Large intestine (tissue), 3 donors: ENCODE data around the gene IZUMO1. TPM values are rescaled to one million over a fixed set of nuclear protein-coding genes. Genes with fewer than 3 reads are reported as not detected.
"Not testable (repeated sequence)": the region's sequence is repeated elsewhere in the genome, so short reads cannot be mapped to it uniquely, and the experiment has no call there.

ENCODE experiments used
- DNase-seq, 2 donors: peaks; one replicate each; pipeline versions ENCODE4 v3.0.0 to v3.0.0-alpha.2; 2013
- H3K27ac ChIP-seq: one replicate; pipeline ENCODE4 v1.5.1; 2013; ENCODE audit warnings: low read length
- H3K27me3 ChIP-seq: 2 replicates; pipeline ENCODE4 v1.6.1; 2013; ENCODE audit warnings: low read length; ENCODE audit not compliant: control insufficient read depth, insufficient read depth
- H3K36me3 ChIP-seq: 2 replicates; pipeline ENCODE4 v1.6.1; 2013; ENCODE audit warnings: low read length; ENCODE audit not compliant: control insufficient read depth, insufficient read depth
- H3K4me1 ChIP-seq: one replicate; pipeline ENCODE4 v1.6.1; 2013; ENCODE audit warnings: low read length; ENCODE audit not compliant: control insufficient read depth, insufficient read depth
- H3K4me3 ChIP-seq: one replicate; pipeline ENCODE4 v1.5.1; 2013; ENCODE audit warnings: low read length
- H3K9me3 ChIP-seq: one replicate; pipeline ENCODE4 v1.6.1; 2013; ENCODE audit warnings: mild to moderate bottlenecking, low read depth, low read length, moderate library complexity; ENCODE audit not compliant: control insufficient read depth
- WGBS: methylation state at CpG from one replicate; pipeline ENCODE4 v1.1.5; 2013; ENCODE audit warnings: low lambda C conversion rate; ENCODE audit not compliant: insufficient coverage; 5-methylcytosine and 5-hydroxymethylcytosine counted together
- polyA plus RNA-seq: library from polyadenylated mRNA; unstranded; fragments of 120-200 nt; gene quantifications from one replicate; pipeline ENCODE4 v1.2.1, GENCODE V29; 2013

The IZUMO1 gene
- polyA plus RNA-seq, 1 donor = 0.40 TPM

DNA sequence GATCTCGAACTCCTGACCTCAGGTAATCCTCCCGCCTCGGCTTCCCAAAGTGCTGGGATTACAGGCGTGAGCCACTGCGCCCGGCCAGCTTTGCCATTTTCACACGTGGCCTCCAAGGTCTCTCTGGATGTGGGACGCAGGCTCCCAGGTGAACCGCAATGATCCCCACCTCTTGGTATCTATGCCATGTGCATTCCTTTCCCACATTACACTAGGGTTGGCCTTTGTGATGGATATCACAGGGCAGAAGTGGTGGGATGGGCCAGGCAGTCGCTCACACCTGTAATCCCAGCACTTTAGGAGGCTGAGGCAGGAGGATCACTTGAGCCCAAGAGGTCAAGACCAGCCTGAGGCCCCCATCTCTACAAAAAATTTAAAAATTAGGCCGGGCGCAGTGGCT lies 31.0 kb upstream of the IZUMO1 start:
- H3K36me3 ChIP-seq = no peaks in the 10 kb centered on the region
- H3K27ac ChIP-seq = no peak overlapping the region
- H3K27me3 ChIP-seq = no peaks in the 10 kb centered on the region
- no peak overlapping the region for H3K4me3 ChIP-seq
- H3K4me1 ChIP-seq = peaks cover 16% of the 10 kb centered on the region
- WGBS = no CpG with 5 or more reads among the region's 12 CpGs
- H3K9me3 ChIP-seq = no peaks in the 10 kb centered on the region
- no peak for DNase-seq

DNA sequence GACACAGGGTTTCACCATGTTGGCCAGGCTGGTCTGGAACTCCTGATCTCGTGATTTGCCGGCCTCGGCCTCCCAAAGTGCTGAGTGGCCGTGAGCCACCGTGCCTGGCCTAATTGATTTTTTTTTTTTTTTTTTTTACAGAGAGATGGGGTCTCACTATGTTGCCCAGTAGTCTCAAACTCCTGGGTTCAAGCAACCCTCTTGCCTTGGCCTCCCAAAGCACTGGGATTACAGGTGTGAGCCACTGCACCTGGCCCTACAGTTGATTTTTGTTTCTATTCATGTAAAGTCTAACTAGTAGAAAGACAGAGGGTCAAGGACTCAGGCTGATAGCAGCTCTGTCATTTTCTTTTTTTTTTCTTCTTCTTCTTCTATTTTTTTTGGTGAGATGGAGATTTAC lies 30.4 kb upstream of the IZUMO1 start:
- Histone ChIP-seq H3K27ac (no peak overlapping the region), H3K36me3 (no peaks in the 10 kb centered on the region), H3K4me3 (no peak overlapping the region), H3K9me3 (no peaks in the 10 kb centered on the region), H3K4me1 (peaks cover 16% of the 10 kb centered on the region), H3K27me3 (no peaks in the 10 kb centered on the region)
- no CpG with 5 or more reads among the region's 5 CpGs for WGBS
- no peak for DNase-seq

DNA sequence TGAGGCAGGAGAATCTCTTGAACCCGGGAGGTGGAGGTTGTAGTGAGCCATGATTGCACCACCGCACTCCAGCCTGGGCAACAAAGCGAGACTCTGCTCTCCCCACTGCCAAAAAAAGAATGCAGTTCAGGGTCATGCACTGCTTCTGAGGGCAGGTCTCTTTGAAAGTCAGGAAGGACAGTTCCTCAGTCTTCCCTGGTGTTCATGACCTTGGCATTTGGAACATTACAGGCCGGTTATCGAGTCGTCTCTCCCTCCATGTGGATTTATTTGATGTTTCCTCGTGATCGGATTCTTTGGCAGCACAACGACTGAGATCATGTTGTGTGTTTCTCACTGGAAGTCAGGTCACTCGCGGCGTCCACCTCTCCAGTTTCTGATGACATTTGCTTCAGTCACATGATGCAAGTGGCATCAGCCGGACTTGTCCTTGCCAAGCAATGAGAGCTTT lies 25.8 kb upstream of the IZUMO1 start:
- WGBS = no CpG with 5 or more reads among the region's 13 CpGs
- Histone ChIP-seq H3K9me3 (no peaks in the 10 kb centered on the region), H3K36me3 (no peaks in the 10 kb centered on the region), H3K4me3 (no peak overlapping the region), H3K27ac (no peak overlapping the region), H3K4me1 (peaks cover 3% of the 10 kb centered on the region), H3K27me3 (no peaks in the 10 kb centered on the region)
- DNase-seq = no peak

- Histone ChIP-seq H3K27ac (no peak overlapping the region), H3K27me3 (no peaks in the 10 kb centered on the region), H3K4me3 (no peak overlapping the region), H3K36me3 (no peaks in the 10 kb centered on the region), H3K4me1 (no peaks in the 10 kb centered on the region), H3K9me3 (no peaks in the 10 kb centered on the region)
- DNase-seq = no peak
- 50% methylated on average over 2 of the region's 20 CpGs for WGBS
Measured at GRCh38 chr19:48770734-48771472, 24.2 kb upstream of the IZUMO1 start.

DNA sequence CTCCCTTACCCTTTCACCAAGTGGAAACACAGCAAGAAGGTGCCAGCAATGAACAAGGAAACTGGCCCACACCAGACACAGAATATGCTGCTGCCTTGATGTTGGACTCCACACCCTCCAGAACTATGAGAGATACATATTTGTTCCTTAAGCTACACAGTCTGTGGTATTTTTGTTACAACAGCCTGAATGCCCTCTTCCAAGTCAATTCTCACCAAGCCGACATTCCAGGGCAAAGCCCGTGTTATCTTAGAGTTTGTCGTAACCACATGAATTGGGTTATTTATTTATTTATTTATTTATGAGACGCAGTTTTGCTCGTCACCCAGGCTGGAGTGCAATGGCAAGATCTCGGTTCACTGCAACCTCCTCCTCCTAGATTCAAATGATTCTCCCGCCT lies 23.6 kb upstream of the IZUMO1 start:
- no peaks in the 10 kb centered on the region for H3K27me3 ChIP-seq
- WGBS = no CpG with 5 or more reads among the region's 7 CpGs

GRCh38 chr19:48768994-48769713 lies 22.4 kb upstream of the IZUMO1 start:
- 100% methylated on average over 2 of the region's 11 CpGs for WGBS

More for the DNA sequence above, 23.6 kb upstream of the IZUMO1 start:
- Histone ChIP-seq H3K36me3 (no peaks in the 10 kb centered on the region), H3K4me1 (no peaks in the 10 kb centered on the region), H3K9me3 (no peaks in the 10 kb centered on the region), H3K4me3 (no peak overlapping the region), H3K27ac (no peak overlapping the region)
- no peak for DNase-seq

DNA sequence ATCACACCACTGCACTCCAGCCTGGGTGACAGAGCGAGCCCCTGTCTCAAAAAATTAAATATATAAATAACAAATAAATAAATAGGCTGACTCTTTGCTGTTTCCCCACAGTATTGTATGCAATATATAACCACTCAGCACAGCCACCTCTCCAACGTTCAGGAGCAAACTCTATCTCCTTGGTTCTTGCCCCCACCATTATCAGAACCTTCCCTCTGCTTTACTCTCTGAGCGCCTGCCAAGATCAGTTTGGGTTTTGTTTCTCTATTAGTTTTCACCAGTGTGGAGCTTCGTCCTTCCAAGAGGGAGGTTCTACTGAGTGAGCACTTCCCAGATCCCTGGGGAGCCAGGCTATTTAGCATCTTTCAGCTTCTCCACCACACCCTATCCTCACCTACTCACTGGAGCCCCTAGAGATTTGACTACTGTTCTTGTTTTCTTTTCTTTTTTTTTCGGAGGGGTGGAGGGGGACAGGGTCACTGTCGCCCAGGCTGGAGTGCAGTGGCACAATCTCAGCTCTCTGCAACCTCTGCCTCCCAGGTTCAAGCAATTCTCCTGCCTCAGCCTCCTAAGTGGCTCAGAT lies 21.6 kb upstream of the IZUMO1 start:
- H3K4me3 ChIP-seq, H3K27me3 ChIP-seq, H3K27ac ChIP-seq, H3K4me1 ChIP-seq, H3K36me3 ChIP-seq, H3K9me3 ChIP-seq, DNase-seq: not testable (repeated sequence)
- WGBS = no CpG with 5 or more reads among the region's 6 CpGs

More at GRCh38 chr19:48768994-48769713, 22.4 kb upstream of the IZUMO1 start:
- DNase-seq = no peak
- H3K36me3 ChIP-seq = no peaks in the 10 kb centered on the region
- H3K4me1 ChIP-seq = no peaks in the 10 kb centered on the region
- no peak overlapping the region for H3K4me3 ChIP-seq
- H3K9me3 ChIP-seq = no peaks in the 10 kb centered on the region
- H3K27ac ChIP-seq = no peak overlapping the region
- no peaks in the 10 kb centered on the region for H3K27me3 ChIP-seq

DNA sequence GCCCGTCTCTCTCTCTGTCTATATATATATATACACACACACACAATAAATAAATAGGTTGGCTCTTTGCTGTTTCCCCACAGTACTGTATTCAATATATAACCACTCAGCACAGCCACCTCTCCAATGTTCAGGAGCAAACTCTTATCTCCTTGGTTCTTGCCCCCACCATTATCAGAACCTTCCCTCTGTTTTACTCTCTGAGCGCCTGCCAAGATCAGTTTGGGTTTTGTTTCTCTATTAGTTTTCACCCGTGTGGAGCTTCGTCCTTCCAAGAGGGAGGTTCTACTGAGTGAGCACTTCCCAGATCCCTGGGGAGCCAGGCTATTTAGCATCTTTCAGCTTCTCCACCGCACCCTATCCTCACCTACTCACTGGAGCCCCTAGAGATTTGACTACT lies 19.1 kb upstream of the IZUMO1 start:
- peaks cover 12% of the 10 kb centered on the region for H3K27me3 ChIP-seq
- not testable (repeated sequence) for H3K4me1 ChIP-seq, H3K9me3 ChIP-seq, H3K36me3 ChIP-seq, H3K4me3 ChIP-seq, H3K27ac ChIP-seq, DNase-seq
- WGBS = no CpG with 5 or more reads among the region's 5 CpGs

- peak in 1 of 2 donors; percentile 32 for DNase-seq
- H3K4me3 ChIP-seq = no peak overlapping the region
- no peaks in the 10 kb centered on the region for H3K4me1 ChIP-seq
- no CpG with 5 or more reads among the region's 16 CpGs for WGBS
- no peak overlapping the region for H3K27ac ChIP-seq
- H3K27me3 ChIP-seq = peaks cover 12% of the 10 kb centered on the region
- no peaks in the 10 kb centered on the region for H3K36me3 ChIP-seq
- no peaks in the 10 kb centered on the region for H3K9me3 ChIP-seq
Measured at GRCh38 chr19:48760504-48761205, 13.9 kb upstream of the IZUMO1 start.

- no peak overlapping the region for H3K27ac ChIP-seq
- H3K9me3 ChIP-seq = peaks cover 3% of the 10 kb centered on the region
- H3K27me3 ChIP-seq = peaks cover 21% of the 10 kb centered on the region
- no CpG with 5 or more reads among the region's 14 CpGs for WGBS
- peaks cover 9% of the 10 kb centered on the region for H3K4me1 ChIP-seq
- no peak for DNase-seq
- H3K36me3 ChIP-seq = no peaks in the 10 kb centered on the region
- H3K4me3 ChIP-seq = no peak overlapping the region
Measured at GRCh38 chr19:48757741-48758144, 11.0 kb upstream of the IZUMO1 start.
